Hematopoietic multipotent progenitor cell (in vitro differentiated cells): ENCODE data around the gene ITIH3. TPM values are rescaled to one million over a fixed set of nuclear protein-coding genes. Genes with fewer than 3 reads are reported as not detected.
"Not testable (repeated sequence)": the region's sequence is repeated elsewhere in the genome, so short reads cannot be mapped to it uniquely, and the experiment has no call there.

Experiments used
- DNase-seq, 3 donors: peaks; one replicate each; pipeline ENCODE4 v3.0.0-alpha.2; 2011 to 2015; ENCODE audit warnings: low read depth in 2 of 3, low spot score in 2 of 3
- total RNA-seq: library from RNA; depleted of rRNA; stranded (reverse); fragments of >200 nt; gene quantifications from one replicate; pipeline ENCODE4 v1.2.3, GENCODE V29; 2012

Gene ITIH3, protein sequence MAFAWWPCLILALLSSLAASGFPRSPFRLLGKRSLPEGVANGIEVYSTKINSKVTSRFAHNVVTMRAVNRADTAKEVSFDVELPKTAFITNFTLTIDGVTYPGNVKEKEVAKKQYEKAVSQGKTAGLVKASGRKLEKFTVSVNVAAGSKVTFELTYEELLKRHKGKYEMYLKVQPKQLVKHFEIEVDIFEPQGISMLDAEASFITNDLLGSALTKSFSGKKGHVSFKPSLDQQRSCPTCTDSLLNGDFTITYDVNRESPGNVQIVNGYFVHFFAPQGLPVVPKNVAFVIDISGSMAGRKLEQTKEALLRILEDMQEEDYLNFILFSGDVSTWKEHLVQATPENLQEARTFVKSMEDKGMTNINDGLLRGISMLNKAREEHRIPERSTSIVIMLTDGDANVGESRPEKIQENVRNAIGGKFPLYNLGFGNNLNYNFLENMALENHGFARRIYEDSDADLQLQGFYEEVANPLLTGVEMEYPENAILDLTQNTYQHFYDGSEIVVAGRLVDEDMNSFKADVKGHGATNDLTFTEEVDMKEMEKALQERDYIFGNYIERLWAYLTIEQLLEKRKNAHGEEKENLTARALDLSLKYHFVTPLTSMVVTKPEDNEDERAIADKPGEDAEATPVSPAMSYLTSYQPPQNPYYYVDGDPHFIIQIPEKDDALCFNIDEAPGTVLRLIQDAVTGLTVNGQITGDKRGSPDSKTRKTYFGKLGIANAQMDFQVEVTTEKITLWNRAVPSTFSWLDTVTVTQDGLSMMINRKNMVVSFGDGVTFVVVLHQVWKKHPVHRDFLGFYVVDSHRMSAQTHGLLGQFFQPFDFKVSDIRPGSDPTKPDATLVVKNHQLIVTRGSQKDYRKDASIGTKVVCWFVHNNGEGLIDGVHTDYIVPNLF
- total RNA-seq, result not detected

DNA sequence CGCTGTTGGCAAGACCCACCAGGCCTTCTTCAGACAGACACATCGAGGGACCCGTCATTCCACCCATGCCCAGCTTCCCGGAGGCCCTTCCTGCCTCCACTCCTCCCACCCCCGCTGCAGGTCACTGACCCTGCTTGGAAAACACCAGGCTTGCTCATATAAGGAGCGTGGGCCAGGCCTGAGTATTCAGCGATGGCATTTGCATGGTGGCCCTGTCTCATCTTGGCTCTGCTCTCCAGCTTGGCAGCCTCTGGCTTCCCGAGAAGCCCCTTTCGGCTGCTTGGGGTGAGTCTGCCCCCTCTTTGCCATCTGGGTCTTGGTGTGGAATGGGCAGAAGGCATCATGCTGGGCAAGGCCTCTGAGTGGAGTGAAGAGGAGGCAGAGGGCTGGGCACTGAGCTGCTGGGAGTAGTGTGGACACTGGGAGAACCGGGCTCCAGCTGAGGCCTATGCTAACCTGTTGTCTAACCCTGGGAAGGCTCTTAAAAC is at the start of gene ITIH3:
Gene ITIH3 (plus strand): TSS at position 185 of the 488 bp plus-strand sequence. CDS start 8 bp downstream, at position 193.
- DNase-seq, result no peak

- peak in 1 of 3 donors; percentile 19 for DNase-seq
Observed at GRCh38 chr3:52752045-52752660, 42.4 kb upstream of the ITIH3 start.

DNA sequence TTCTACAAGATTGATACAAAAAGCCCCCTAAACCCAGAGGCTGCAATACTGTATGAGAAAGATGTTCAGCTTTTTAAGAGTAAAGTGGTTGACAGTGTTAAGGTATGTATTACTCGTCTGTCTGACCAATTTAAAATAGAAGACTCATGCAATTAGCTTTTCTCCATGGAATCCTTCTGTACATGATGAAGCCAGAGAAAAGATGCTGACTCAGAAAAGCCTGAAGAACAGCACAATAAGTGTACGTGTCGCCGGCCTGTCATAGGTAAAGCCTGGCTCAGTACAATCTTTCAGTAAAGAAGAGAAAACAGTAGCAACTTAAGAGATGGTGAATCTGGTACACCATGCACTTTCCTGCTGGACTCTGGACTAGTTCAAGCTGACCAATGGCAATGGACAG is 40.2 kb upstream of the ITIH3 start:
- DNase-seq, result no peak

GRCh38 chr3:52756141-52756540 is 38.5 kb upstream of the ITIH3 start:
- no peak for DNase-seq

DNA sequence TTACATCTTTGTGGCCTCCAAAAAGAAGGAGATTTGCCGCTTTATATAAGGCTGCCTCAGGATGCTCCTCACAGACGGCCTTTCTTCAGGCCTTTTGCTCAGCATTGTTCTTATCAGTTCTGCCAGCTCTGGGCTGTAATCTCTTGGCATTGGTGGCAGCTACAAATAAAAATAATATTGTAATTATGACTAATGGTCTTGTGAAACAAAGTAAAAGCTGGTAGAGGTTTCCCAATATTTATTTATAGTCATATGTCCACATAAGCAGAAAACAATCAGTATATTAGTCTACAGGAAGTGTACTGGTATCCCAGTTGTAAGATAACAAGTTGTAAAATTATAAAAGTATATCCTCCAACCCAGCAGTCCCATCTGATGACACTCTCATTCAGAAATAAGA is 31.1 kb upstream of the ITIH3 start:
- no peak for DNase-seq

- no peak for DNase-seq
Observed at GRCh38 chr3:52769786-52770455, 24.7 kb upstream of the ITIH3 start.

DNA sequence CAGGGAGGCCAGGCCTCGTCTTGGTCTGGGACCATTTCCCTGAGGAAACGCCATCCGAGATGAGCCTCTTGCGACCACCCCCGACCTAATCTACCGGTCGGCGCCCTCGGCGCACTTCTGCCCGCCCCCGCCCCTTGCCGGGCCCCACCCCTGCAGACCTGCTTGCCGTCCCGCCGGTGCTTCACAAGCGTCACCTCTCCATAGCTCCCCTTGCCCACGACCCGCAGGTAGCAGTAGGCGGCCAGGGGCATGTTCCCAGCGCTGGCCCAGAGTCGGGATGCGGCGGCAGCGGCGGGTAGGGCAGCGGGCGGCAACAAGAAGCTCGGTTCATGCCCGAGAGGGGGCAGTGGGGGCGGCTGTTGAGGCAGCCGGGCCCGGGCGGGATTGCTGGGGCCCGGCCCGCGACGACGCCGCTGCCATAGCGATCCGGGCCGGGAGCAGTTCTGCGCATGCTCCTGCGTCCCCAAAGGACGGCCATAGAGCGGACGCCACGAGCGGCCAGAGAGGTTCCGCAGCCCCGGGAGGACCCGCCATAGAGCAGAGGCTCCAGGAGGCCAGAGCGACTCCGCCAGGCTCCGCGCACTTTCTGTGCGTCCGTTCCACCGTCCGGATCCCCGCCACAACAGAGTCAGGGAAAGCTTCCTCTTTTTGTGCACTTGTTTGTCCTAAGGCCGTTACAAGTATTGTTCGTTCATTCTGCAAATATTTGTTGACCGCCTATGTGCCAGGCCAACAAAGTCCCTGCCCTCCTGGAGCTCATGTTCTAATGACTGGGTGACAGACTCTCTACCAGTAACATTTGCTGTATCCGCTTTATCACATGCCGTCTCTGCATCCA is 23.9 kb upstream of the ITIH3 start, which contains the start of gene NEK4:
Gene NEK4 (minus strand): TSS at position 445 of the 838 bp plus-strand sequence. CDS start 194 bp downstream, at position 251.
- DNase-seq, result peak; percentile 60 to 96 (median 94)

DNA sequence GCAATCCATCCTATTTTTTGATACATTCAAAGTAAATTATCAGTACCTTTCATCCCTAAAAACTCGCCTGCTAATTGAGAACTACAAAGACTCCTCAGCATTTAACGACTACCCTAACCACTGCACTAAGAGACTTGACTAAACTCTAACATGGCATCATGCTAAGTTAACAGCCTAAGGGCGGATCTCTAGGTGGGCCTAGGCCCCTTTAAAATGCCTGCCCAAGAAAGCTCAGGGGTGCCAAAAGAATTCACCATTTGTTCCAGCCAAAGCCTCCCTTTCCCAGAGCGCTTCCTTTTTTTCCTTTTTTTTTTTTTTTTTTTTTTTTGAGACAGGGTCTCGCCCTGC is 23.3 kb upstream of the ITIH3 start:
- DNase-seq, result no peak

DNA sequence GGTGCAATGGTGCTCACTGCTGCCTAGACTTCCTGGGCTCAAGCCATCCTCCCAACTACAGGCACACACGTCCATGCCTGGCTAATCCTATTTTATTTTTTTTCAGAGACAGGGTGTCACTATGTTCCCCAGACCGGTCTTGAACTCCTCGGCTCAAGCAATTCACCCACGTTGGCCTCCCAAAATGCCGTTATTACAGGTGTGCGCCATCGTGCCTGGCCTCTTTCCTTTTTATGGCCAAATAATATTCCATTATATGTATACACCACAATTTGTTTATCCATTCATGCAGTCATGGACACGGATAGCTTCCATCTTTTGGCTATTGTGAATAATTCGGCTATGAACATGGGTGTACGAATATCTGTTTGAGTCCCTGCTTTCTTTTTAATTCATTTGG is 22.9 kb upstream of the ITIH3 start:
- DNase-seq, result no peak

- DNase-seq, result no peak
Observed at GRCh38 chr3:52773361-52774065, 21.1 kb upstream of the ITIH3 start.

DNA sequence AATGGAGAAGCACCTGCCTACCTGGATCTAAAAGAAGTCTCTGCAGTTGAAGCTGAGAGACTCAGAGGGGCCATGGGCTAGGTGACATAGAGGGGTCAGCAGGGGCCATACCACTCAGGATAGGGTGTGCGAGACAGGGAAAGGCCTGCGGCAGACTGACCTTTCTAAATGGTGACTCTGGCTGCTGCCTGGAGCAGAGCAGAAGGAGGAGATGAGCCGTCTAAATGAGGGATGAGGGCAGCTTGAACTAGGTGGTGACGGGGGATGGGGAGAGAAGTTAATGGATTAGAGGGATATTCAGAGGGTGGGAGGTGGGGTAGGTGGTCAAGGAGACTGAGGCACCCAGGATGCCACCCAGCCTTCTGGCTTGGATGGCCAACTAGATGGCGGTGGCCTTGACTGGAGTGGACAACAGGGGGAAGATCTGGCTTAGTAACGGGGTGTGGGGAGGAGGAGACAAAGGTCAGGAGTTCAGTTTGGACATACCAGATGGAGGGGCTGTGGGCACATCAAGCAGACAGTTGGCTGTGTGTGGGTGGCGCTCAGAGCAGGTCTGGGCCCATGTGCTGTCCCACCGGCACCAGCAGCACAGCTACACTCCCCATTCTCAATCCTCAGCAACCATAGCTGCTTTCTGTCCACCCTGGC is 20.4 kb upstream of the ITIH3 start:
- DNase-seq, result no peak

DNA sequence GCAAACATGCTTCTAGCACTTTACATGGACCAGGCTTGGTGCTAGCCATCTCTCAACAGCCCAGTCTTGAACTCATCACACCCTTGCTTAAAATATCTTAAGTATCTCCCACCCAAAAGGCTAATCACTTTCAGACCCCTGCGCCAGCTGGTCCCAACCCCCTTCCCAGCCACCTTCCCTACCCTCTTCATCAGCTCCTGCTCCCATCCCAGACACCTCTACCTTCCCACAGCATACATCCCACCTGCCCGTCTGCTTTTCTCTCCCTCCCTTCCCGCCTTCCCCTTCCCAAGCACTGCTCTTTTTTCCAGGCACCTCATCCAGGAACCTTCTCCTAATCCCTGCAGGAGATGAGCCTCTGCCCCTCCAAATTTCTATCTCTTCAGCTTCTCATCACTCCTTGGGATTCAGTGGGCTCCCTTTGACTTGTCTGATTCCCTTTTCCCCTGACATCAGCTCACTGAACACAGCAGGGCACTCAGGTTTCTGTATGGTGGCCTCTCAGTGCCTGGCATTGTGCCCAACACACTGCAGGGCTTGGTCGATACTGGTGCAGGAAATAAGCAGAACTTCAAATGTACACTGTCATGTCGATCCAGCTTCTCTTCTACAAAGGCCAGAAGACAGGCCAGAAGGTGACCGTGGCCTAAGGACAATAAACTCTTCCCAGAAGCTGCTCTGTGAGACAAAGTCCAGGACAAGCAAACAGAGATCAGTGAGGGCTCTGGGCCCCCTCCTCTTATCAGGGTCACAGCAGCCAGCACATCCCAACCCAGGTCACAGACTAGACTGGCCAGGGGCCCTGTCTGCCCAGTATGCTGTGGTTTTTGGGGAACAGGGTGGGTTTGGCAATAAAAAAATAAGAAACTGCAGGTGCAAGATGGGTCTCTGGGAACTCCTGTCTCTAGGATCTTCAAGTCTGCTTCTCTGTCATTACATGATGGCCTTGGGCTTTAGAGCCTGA is 19.4 kb upstream of the ITIH3 start:
- DNase-seq, result peak in 1 of 3 donors; percentile 51

- DNase-seq, result no peak
Observed at GRCh38 chr3:52775877-52776276, 18.7 kb upstream of the ITIH3 start.

- not testable (repeated sequence) for DNase-seq
Observed at GRCh38 chr3:52776486-52776885, 18.1 kb upstream of the ITIH3 start.

DNA sequence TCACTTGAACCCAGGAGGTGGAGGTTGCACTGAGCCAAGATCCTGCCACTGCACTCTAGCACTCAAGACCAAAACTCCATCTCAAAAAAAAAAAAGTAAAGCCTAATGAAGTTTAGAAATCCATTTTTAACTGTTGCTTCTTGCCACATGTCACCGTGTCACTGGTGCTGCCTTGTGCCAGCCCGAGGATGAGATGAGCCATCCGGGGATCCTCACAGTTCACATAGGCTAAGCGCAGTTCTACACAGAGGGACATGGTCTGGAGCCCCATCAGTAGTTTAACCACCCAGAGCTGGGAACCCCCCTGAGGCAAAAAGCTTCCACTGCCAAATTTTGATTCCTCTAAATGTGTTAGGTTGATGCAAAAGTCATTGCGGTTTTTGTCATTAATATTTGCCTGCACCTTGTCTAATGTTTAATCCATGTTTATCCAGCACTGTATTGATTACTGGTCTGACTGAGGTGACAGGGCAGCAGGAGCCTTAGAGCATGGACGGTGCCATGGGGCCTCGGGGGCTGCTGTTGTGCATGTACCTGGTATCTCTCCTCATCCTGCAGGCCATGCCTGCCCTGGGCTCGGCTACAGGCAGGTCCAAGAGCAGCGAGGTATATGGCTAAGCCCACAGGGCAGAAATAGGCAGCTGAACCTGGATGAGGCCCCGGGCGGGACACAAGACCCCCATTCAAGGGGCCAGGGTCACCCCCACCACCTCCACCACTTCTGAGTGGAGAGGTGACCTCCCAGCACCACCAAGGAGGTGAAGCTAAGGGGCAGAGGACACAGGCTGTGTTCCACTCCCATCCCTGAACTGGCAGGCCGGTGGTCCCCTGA is 17.3 kb upstream of the ITIH3 start, which contains the start of gene ITIH1:
Gene ITIH1 (plus strand): TSS at position 473 of the 832 bp plus-strand sequence. CDS start 17 bp downstream, at position 490.
- DNase-seq, result no peak
